Memory B cell (primary cell): ENCODE data around the gene FRYL.
"Not testable (repeated sequence)": the region's sequence is repeated elsewhere in the genome, so short reads cannot be mapped to it uniquely, and the experiment has no call there.

Source experiments
- ATAC-seq: fragments of 150-1000 bp; cut with Tn5 transposase; 2 replicates; pipeline ENCODE4 v1.10.0; 2021; ENCODE audit warnings: low read depth, mild to moderate bottlenecking, moderate library complexity
- DNase-seq, 2 donors: peaks; one replicate each; pipeline ENCODE4 v3.0.0; 2022; ENCODE audit warnings: low spot score in 2 of 2
- H3K27ac Mint-ChIP-seq: one replicate; pipeline ENCODE4 v1.8.0; 2022; ENCODE audit warnings: mild to moderate bottlenecking, moderate library complexity, mixed read lengths
- H3K27me3 Mint-ChIP-seq: one replicate; pipeline ENCODE4 v1.8.0; 2022; ENCODE audit warnings: mixed read lengths
- H3K36me3 Mint-ChIP-seq: one replicate; pipeline ENCODE4 v1.8.0; 2022; ENCODE audit warnings: mild to moderate bottlenecking, mixed read lengths
- H3K4me1 Mint-ChIP-seq: one replicate; pipeline ENCODE4 v1.8.0; 2022; ENCODE audit warnings: mixed read lengths
- H3K4me3 Mint-ChIP-seq: one replicate; pipeline ENCODE4 v1.8.0; 2022; ENCODE audit warnings: mild to moderate bottlenecking, moderate library complexity, mixed read lengths
- H3K9me3 Mint-ChIP-seq: one replicate; pipeline ENCODE4 v1.8.0; 2022; ENCODE audit warnings: mixed read lengths

The FRYL gene

GRCh38 chr4:48692044-48692443 is 88.0 kb downstream of the FRYL start:
- peaks cover 24% of the 10 kb centered on the region for H3K4me1 Mint-ChIP-seq
- DNase-seq (no peak), ATAC-seq (no peak)
- peaks cover 5% of the 10 kb centered on the region for H3K36me3 Mint-ChIP-seq
- H3K4me3 Mint-ChIP-seq, result no peak overlapping the region
- peak overlapping the region; percentile 41 for H3K27ac Mint-ChIP-seq
- peaks cover 3% of the 10 kb centered on the region for H3K9me3 Mint-ChIP-seq
- H3K27me3 Mint-ChIP-seq, result no peaks in the 10 kb centered on the region

- Mint-ChIP-seq H3K9me3 (no peaks in the 10 kb centered on the region), H3K4me3 (no peak overlapping the region), H3K27ac (peak overlapping the region; percentile 58), H3K4me1 (peaks cover 18% of the 10 kb centered on the region), H3K27me3 (no peaks in the 10 kb centered on the region), H3K36me3 (no peaks in the 10 kb centered on the region)
- ATAC-seq, result no peak
- no peak for DNase-seq
Measured at GRCh38 chr4:48688953-48689352, 91.1 kb downstream of the FRYL start.

- Mint-ChIP-seq H3K36me3 (peaks cover 6% of the 10 kb centered on the region), H3K9me3 (no peaks in the 10 kb centered on the region), H3K4me3 (no peak overlapping the region), H3K27me3 (no peaks in the 10 kb centered on the region), H3K27ac (peak overlapping the region; percentile 50), H3K4me1 (peaks cover 19% of the 10 kb centered on the region)
- DNase-seq (no peak), ATAC-seq (no peak)
Measured at GRCh38 chr4:48687313-48688051, 92.6 kb downstream of the FRYL start.

GRCh38 chr4:48686369-48686768 is 93.7 kb downstream of the FRYL start:
- ATAC-seq (no peak), DNase-seq (no peak)
- no peaks in the 10 kb centered on the region for H3K9me3 Mint-ChIP-seq
- peak overlapping the region; percentile 67 for H3K27ac Mint-ChIP-seq
- peaks cover 6% of the 10 kb centered on the region for H3K36me3 Mint-ChIP-seq
- H3K4me3 Mint-ChIP-seq, result no peak overlapping the region
- no peaks in the 10 kb centered on the region for H3K27me3 Mint-ChIP-seq
- H3K4me1 Mint-ChIP-seq, result peaks cover 26% of the 10 kb centered on the region

GRCh38 chr4:48683784-48684666 is 96.1 kb downstream of the FRYL start:
- DNase-seq (peak in 1 of 2 donors; percentile 1), ATAC-seq (peak; percentile 92)
- Mint-ChIP-seq H3K27ac (peak overlapping the region; percentile 51), H3K4me1 (peaks cover 26% of the 10 kb centered on the region), H3K27me3 (no peaks in the 10 kb centered on the region), H3K36me3 (peaks cover 6% of the 10 kb centered on the region), H3K9me3 (no peaks in the 10 kb centered on the region), H3K4me3 (no peak overlapping the region)

- H3K4me1 Mint-ChIP-seq, result peaks cover 26% of the 10 kb centered on the region
- not testable (repeated sequence) for DNase-seq, H3K4me3 Mint-ChIP-seq, H3K27me3 Mint-ChIP-seq, H3K36me3 Mint-ChIP-seq, ATAC-seq, H3K9me3 Mint-ChIP-seq, H3K27ac Mint-ChIP-seq
Measured at GRCh38 chr4:48682870-48683269, 97.2 kb downstream of the FRYL start.

GRCh38 chr4:48681856-48682255 is 98.2 kb downstream of the FRYL start:
- Mint-ChIP-seq H3K9me3 (no peaks in the 10 kb centered on the region), H3K27ac (peak overlapping the region; percentile 68), H3K27me3 (no peaks in the 10 kb centered on the region), H3K4me1 (peaks cover 24% of the 10 kb centered on the region), H3K36me3 (peaks cover 6% of the 10 kb centered on the region), H3K4me3 (peak overlapping the region; percentile 5)
- peak; percentile 61 for ATAC-seq
- DNase-seq, result peak in 1 of 2 donors; percentile 9

GRCh38 chr4:48680848-48681568 is 99.1 kb downstream of the FRYL start:
- H3K4me1 Mint-ChIP-seq, result peaks cover 24% of the 10 kb centered on the region
- no peaks in the 10 kb centered on the region for H3K27me3 Mint-ChIP-seq
- no peak overlapping the region for H3K27ac Mint-ChIP-seq
- no peak for ATAC-seq
- H3K36me3 Mint-ChIP-seq, result peaks cover 6% of the 10 kb centered on the region
- no peaks in the 10 kb centered on the region for H3K9me3 Mint-ChIP-seq
- H3K4me3 Mint-ChIP-seq, result no peak overlapping the region
- DNase-seq, result no peak

GRCh38 chr4:48673537-48673936 is 106.5 kb downstream of the FRYL start:
- DNase-seq (no peak), ATAC-seq (no peak)
- no peaks in the 10 kb centered on the region for H3K27me3 Mint-ChIP-seq
- no peak overlapping the region for H3K27ac Mint-ChIP-seq
- no peak overlapping the region for H3K4me3 Mint-ChIP-seq
- peaks cover 4% of the 10 kb centered on the region for H3K9me3 Mint-ChIP-seq
- peaks cover 8% of the 10 kb centered on the region for H3K4me1 Mint-ChIP-seq
- peaks cover 9% of the 10 kb centered on the region for H3K36me3 Mint-ChIP-seq

GRCh38 chr4:48670587-48670986 is 109.5 kb downstream of the FRYL start:
- Mint-ChIP-seq H3K27me3 (no peaks in the 10 kb centered on the region), H3K4me1 (peaks cover 10% of the 10 kb centered on the region), H3K4me3 (no peak overlapping the region)

GRCh38 chr4:48669086-48669485 is 111.0 kb downstream of the FRYL start:
- Mint-ChIP-seq H3K27me3 (no peaks in the 10 kb centered on the region), H3K4me3 (no peak overlapping the region), H3K27ac (no peak overlapping the region), H3K4me1 (peaks cover 12% of the 10 kb centered on the region), H3K36me3 (peaks cover 8% of the 10 kb centered on the region), H3K9me3 (peaks cover 4% of the 10 kb centered on the region)
- ATAC-seq, result no peak
- DNase-seq, result no peak

More at GRCh38 chr4:48670587-48670986, 109.5 kb downstream of the FRYL start:
- H3K36me3 Mint-ChIP-seq, result peaks cover 9% of the 10 kb centered on the region
- no peak overlapping the region for H3K27ac Mint-ChIP-seq
- no peak for DNase-seq
- ATAC-seq, result no peak
- H3K9me3 Mint-ChIP-seq, result peaks cover 4% of the 10 kb centered on the region

GRCh38 chr4:48668254-48669017 is 111.6 kb downstream of the FRYL start:
- no peak for DNase-seq

GRCh38 chr4:48667148-48667547 is 112.9 kb downstream of the FRYL start:
- no peak for DNase-seq
- H3K4me1 Mint-ChIP-seq, result peaks cover 8% of the 10 kb centered on the region
- no peak overlapping the region for H3K27ac Mint-ChIP-seq

More at GRCh38 chr4:48668254-48669017, 111.6 kb downstream of the FRYL start:
- Mint-ChIP-seq H3K36me3 (peaks cover 12% of the 10 kb centered on the region), H3K27me3 (no peaks in the 10 kb centered on the region), H3K4me1 (peaks cover 12% of the 10 kb centered on the region), H3K27ac (no peak overlapping the region), H3K9me3 (peaks cover 4% of the 10 kb centered on the region), H3K4me3 (no peak overlapping the region)
- no peak for ATAC-seq

More at GRCh38 chr4:48667148-48667547, 112.9 kb downstream of the FRYL start:
- no peak overlapping the region for H3K4me3 Mint-ChIP-seq
- no peak for ATAC-seq
- H3K9me3 Mint-ChIP-seq, result peaks cover 4% of the 10 kb centered on the region
- H3K27me3 Mint-ChIP-seq, result no peaks in the 10 kb centered on the region
- peaks cover 13% of the 10 kb centered on the region for H3K36me3 Mint-ChIP-seq
